Measurements from ENCODE around the gene LYPD5. TPM values are rescaled to one million over a fixed set of nuclear protein-coding genes. Genes with fewer than 3 reads are reported as not detected.

LYPD5 gene
- total RNA-seq, 1 experiment from 2014 or later = 0.46 TPM

DNA sequence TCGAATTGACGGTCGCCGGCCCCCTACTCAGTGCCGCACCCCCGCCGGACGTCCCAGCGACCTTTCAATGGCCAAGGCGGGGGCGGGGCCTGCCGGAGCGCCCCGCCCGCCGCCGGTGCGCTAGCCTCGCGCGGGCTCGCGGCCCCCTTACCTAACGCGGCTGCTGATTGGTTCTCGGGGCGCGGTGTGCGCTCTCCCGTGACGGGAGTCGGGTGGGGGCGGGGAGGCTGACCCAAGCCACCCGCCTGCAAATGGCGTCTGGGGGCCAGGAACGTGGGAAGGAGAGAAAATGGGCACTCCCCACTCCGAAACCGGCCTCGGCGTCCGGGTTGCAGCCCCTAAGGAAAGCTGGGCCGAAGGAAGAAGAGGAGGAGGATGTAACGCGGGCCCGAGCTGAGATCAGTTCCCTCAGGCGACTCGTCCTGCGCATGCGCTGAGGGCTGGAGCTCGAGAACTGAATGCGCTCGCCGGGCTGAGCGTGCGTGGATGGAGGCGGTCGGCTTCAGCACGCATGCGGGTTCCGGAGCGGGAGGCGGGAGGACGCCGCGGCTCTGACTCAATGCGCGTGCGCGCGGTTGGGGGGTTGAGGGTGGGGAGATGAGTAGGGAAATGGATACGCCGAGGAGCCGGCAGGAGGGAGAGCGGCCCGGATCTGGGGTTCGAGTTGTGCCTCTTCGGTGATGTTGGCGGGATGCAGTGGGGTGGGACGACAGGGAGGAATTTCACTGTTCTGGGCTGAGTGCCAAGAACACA lies 47.6 kb downstream of the LYPD5 start, which contains the start of gene SMG9 (continued):
- TF ChIP-seq TEAD4 (CRISPR knock-in tag; IDR thresholded peaks at IDR 0.05) (no peak), ELF4 (CRISPR knock-in tag; IDR thresholded peaks at IDR 0.05; ENCODE audit: low read depth) (no peak), ZNF281 (CRISPR knock-in tag; IDR thresholded peaks at IDR 0.05) (0 out of 2 replicates have a peak, but pooled peaks have one; percentile 7), TP53 (CRISPR knock-in tag; IDR thresholded peaks at IDR 0.05) (no peak), SOX15 (CRISPR knock-in tag; IDR thresholded peaks at IDR 0.05) (no peak)
- TF ChIP-seq, protein P1, sequence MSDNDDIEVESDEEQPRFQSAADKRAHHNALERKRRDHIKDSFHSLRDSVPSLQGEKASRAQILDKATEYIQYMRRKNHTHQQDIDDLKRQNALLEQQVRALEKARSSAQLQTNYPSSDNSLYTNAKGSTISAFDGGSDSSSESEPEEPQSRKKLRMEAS (CRISPR knock-in tag; IDR thresholded peaks at IDR 0.05) = peak; percentile 6

GRCh38 chr19:43754253-43754502 lies 48.1 kb downstream of the LYPD5 start:
- H3K27ac Mint-ChIP-seq = peak overlapping the region; percentile 95
- ATAC-seq (no peak), DNase-seq (ENCODE audit: low spot score) (no peak)
- no peaks in the 10 kb centered on the region for H3K27me3 Mint-ChIP-seq (ENCODE audit: low read depth)
- peaks cover 21% of the 10 kb centered on the region for H3K36me3 Mint-ChIP-seq
- peaks cover 25% of the 10 kb centered on the region for H3K4me1 Mint-ChIP-seq
- ChIA-PET POLR2A (interaction anchor here (0.7 to 2.9 kb wide), 5 partner anchors 12 to 221 kb away, joined by 3 to 12 read pairs (median 4); partner anchors contain the start of genes KCNN4 and ZNF575), CTCF (interaction anchor here (0.6 to 7.7 kb wide), 7 partner anchors 9 to 86 kb away, joined by 3 to 76 read pairs (median 11); no protein-coding TSS in a partner anchor)
- H3K9me3 Mint-ChIP-seq = no peaks in the 10 kb centered on the region
- TF ChIP-seq TEAD4 (CRISPR knock-in tag; IDR thresholded peaks at IDR 0.05) (no peak), CBFB (CRISPR knock-in tag; IDR thresholded peaks at IDR 0.05; ENCODE audit: low read depth) (no peak)
- TF ChIP-seq, protein P2, sequence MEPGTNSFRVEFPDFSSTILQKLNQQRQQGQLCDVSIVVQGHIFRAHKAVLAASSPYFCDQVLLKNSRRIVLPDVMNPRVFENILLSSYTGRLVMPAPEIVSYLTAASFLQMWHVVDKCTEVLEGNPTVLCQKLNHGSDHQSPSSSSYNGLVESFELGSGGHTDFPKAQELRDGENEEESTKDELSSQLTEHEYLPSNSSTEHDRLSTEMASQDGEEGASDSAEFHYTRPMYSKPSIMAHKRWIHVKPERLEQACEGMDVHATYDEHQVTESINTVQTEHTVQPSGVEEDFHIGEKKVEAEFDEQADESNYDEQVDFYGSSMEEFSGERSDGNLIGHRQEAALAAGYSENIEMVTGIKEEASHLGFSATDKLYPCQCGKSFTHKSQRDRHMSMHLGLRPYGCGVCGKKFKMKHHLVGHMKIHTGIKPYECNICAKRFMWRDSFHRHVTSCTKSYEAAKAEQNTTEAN (CRISPR knock-in tag; IDR thresholded peaks at IDR 0.05) = no peak
- TF ChIP-seq, protein P3, sequence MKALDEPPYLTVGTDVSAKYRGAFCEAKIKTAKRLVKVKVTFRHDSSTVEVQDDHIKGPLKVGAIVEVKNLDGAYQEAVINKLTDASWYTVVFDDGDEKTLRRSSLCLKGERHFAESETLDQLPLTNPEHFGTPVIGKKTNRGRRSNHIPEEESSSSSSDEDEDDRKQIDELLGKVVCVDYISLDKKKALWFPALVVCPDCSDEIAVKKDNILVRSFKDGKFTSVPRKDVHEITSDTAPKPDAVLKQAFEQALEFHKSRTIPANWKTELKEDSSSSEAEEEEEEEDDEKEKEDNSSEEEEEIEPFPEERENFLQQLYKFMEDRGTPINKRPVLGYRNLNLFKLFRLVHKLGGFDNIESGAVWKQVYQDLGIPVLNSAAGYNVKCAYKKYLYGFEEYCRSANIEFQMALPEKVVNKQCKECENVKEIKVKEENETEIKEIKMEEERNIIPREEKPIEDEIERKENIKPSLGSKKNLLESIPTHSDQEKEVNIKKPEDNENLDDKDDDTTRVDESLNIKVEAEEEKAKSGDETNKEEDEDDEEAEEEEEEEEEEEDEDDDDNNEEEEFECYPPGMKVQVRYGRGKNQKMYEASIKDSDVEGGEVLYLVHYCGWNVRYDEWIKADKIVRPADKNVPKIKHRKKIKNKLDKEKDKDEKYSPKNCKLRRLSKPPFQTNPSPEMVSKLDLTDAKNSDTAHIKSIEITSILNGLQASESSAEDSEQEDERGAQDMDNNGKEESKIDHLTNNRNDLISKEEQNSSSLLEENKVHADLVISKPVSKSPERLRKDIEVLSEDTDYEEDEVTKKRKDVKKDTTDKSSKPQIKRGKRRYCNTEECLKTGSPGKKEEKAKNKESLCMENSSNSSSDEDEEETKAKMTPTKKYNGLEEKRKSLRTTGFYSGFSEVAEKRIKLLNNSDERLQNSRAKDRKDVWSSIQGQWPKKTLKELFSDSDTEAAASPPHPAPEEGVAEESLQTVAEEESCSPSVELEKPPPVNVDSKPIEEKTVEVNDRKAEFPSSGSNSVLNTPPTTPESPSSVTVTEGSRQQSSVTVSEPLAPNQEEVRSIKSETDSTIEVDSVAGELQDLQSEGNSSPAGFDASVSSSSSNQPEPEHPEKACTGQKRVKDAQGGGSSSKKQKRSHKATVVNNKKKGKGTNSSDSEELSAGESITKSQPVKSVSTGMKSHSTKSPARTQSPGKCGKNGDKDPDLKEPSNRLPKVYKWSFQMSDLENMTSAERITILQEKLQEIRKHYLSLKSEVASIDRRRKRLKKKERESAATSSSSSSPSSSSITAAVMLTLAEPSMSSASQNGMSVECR (CRISPR knock-in tag; IDR thresholded peaks at IDR 0.05; ENCODE audit: borderline replicate concordance) = 0 out of 2 replicates have a peak, but pooled peaks have one; percentile 36
- H3K4me3 Mint-ChIP-seq = peak overlapping the region; percentile 96

DNA sequence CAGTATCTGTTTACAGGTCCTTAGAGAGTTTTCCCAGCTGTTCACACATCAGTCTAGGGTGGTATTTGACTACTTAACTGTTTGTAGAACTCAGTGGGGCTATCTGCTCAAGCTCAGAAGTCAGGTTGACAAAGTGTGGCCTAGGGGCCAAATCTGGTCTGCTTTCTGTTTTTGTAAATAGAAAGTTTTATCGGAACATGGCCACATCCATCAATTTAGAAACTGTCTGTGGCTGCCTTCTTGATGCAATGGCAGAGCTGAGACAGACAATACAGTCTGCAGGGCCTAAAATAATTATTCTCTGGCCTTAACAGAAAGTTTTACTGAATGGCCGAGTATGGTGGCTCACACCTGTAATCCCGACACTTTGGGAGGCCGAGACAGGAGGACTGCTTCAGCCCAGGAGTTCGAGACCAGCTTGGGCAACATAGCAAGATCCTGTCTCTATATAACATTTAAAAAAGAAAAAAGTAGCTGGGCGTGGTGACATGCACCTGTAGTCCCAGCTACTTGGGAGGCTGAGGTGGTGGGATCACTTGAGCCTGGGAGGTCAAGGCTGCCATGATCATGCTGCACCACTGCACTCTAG lies 49.9 kb downstream of the LYPD5 start:
- H3K36me3 Mint-ChIP-seq = peaks cover 33% of the 10 kb centered on the region
- no peak overlapping the region for H3K4me3 Mint-ChIP-seq
- TF ChIP-seq CBFB (CRISPR knock-in tag; IDR thresholded peaks at IDR 0.05; ENCODE audit: low read depth) = no peak
- no peak for TF ChIP-seq USF1 (CRISPR knock-in tag; IDR thresholded peaks at IDR 0.05)
- TF ChIP-seq, protein P4, sequence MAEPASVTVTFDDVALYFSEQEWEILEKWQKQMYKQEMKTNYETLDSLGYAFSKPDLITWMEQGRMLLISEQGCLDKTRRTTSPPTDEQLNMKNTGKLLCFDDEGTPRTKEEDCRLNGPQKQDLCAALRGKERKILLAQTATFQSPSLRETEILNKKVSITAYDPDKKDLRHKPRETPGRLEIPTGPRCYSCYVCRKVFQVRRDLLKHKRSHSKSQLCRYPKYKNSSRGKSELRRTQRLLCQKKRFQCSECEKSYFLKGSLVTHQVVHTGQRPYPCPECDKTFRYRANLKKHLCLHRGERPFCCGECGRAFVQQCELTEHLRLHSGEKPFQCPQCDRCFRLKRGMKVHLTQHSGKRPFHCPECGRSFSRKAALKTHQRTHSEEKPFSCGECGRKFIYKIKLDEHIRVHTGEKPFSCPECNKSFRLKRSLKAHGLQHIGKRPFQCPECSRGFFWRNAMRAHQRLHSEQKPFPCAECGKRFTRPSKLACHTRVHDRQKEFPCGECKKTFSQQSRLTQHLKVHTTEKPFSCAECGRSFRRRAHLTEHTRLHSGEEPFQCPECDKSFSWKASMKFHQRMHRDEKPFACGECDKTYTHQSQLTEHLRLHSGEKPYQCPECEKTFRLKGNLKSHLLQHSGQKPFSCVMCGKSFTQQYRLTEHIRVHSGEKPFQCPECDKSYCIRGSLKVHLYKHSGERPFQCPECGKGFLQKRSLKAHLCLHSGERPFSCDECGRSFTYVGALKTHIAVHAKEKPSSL (CRISPR knock-in tag; conservative IDR thresholded peaks at IDR 0.05) = no peak
- no peak for TF ChIP-seq MYBL2 (CRISPR knock-in tag; IDR thresholded peaks at IDR 0.05)
- no peak for DNase-seq (ENCODE audit: low spot score)
- H3K4me1 Mint-ChIP-seq = peaks cover 18% of the 10 kb centered on the region
- no peak for ATAC-seq
- ChIA-PET CTCF (interaction anchor here (1.4 to 7.7 kb wide), 2 partner anchors 14 to 57 kb away, joined by 6 to 76 read pairs; no protein-coding TSS in a partner anchor), POLR2A (no interaction called here)
- H3K27me3 Mint-ChIP-seq (ENCODE audit: low read depth) = no peaks in the 10 kb centered on the region
- H3K9me3 Mint-ChIP-seq = no peaks in the 10 kb centered on the region
- no peak overlapping the region for H3K27ac Mint-ChIP-seq

Measured in WTC11 (cell line).